K562 treated with DMSO at 1 percent for 48 hours (cell line): ENCODE results near the gene METTL2B. TPM values are rescaled to one million over a fixed set of nuclear protein-coding genes. Genes with fewer than 3 reads are reported as not detected.

Experiments used
- total RNA-seq: library from RNA; unstranded; fragments of 300-600 nt; gene quantifications from 2 replicates; pipeline ENCODE4 v1.2.3, GENCODE V29; 2022; ENCODE audit warnings: low replicate concordance; ENCODE audit errors: extremely low read depth

METTL2B gene
- not detected in 2 replicates for total RNA-seq

DNA sequence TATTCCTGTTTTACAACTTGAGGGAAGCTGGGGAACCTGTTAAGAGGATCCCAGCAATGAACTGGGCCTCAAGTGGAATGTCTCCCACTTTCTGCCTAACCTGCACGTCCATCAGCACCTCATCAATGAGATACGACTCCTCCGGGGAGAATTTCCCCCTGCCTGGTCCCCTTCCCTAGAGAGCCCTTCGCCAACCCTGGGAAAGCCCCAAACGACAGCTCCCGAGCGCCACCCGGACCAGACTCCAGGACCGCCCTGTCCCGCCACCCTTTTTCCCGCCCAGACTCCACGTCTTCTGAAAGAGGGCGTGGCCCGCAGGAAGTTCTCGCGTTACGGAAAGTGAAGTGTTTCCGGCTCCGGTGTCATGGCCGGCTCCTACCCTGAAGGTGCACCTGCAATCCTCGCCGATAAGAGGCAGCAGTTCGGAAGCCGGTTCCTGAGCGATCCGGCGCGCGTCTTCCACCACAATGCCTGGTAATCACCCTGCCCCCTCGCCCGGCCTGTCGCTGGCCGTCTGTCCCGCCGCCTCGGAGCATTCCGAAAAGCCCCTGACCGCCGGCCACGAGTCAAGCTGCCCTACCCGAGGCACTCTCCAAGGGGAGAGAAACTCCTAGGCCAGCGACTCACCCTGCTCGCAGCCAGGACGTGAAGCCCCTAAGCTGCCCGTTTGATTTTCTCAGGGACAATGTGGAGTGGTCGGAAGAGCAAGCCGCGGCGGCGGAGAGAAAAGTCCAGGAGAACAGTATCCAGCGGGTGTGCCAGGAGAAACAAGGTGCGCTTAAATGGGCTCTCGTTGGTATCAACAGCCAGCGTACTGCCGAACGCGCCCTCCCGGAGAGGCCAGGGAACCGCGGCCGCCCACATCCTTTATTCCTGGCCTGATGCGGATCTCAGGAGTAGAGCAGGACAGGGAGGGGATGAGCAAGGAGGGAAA lies at the start of gene METTL2B:
TSS of gene METTL2B (plus strand) at position 347 of the 934 bp plus-strand sequence. CDS start at position 365, 18 bp downstream.

DNA sequence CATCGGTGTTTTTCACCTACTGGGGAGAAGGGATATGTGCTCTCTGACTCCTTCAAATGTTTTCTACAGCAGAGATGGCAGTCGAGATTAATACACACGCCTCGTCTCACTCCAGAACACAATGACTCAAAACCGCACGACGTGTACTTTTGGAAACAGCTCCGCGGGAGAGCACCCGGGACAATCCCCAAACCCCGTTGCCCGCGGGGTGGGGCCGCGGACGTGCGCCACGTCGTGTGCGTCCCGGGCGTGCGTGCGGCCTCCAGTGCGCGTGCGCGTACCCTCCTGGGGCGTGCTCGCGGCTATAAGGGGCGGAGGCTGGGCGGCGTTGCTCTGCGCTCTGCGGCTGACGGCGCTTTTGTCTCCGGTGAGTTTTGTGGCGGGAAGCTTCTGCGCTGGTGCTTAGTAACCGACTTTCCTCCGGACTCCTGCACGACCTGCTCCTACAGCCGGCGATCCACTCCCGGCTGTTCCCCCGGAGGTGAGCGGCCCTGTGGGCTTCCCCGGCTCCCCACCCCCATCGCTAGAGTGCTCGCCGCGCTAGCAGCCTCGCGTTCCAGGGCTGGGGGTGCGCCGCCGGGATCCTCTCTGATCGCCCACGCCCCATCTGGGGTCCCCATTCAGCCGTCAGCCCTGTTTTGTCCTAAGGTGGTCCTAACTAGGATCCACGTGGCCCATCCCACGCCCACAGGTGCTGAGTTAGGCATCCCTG lies 20.8 kb upstream of the METTL2B start, which contains the start of gene HILPDA:
TSS of gene HILPDA (plus strand) at position 336 of the 712 bp plus-strand sequence. CDS start 1,391 bp downstream, outside the sequence.

Other genes with a start within 250 kb of the METTL2B start
- gene LEP, start 235.5 kb upstream of the METTL2B start, total RNA-seq: not detected in 2 replicates
- gene RBM28, start 132.8 kb upstream of the METTL2B start, total RNA-seq: not detected in 2 replicates
- not detected in 2 replicates for gene PRRT4, start 115.1 kb upstream of the METTL2B start, total RNA-seq
- not detected in 2 replicates for gene IMPDH1, start 66.8 kb upstream of the METTL2B start, total RNA-seq
- not detected in 2 replicates for gene HILPDA, start 20.9 kb upstream of the METTL2B start, total RNA-seq
- not detected in 2 replicates for gene GARIN1A, start 195.5 kb downstream of the METTL2B start, total RNA-seq